HepG2 (cell line): ENCODE results near the gene HIF1AN. TPM values are rescaled to one million over a fixed set of nuclear protein-coding genes. Genes with fewer than 3 reads are reported as not detected.

Experiments used
- CBX2 ChIP-seq, 2 experiments: fragments of 200-600 bp in 1 of 2; sonication (generic); formaldehyde crosslinking in 1 of 2; IDR thresholded peaks; 2 replicates each; pipeline versions ENCODE4 v1.7.0 to v1.8.1; 2018 to 2022; ENCODE audit warnings: low read depth in 2 of 2, low read length in 1 of 2, mild to moderate bottlenecking in 1 of 2, missing genetic modification reagents in 1 of 2
- CCAR2 ChIP-seq: fragments of 200-400 bp; formaldehyde crosslinking; optimal IDR thresholded peaks from 2 replicates; pipeline ENCODE3; 2018; ENCODE audit warnings: low read depth, mild to moderate bottlenecking, low read length, moderate library complexity
- CHCHD3 ChIP-seq: sonication (generic); formaldehyde crosslinking; IDR thresholded peaks from 2 replicates; pipeline ENCODE4 v1.8.0; 2022; ENCODE audit warnings: mild to moderate bottlenecking, missing genetic modification reagents, moderate library complexity
- ELF1 ChIP-seq: sonication (generic); formaldehyde crosslinking; IDR thresholded peaks from 2 replicates; pipeline ENCODE4 v1.4.0; 2020; ENCODE audit warnings: missing genetic modification reagents
- FOXA1 ChIP-seq, 2 experiments: fragments of 450-650 bp in 1 of 2; sonication (generic) in 1 of 2; formaldehyde crosslinking in 1 of 2; IDR thresholded peaks; 2 replicates each; pipeline versions ENCODE4 v1.4.0 to v1.6.1; 2016 to 2020; ENCODE audit warnings: missing genetic modification reagents in 1 of 2
- MAZ ChIP-seq, 2 experiments: sonication (generic) in 1 of 2; formaldehyde crosslinking in 1 of 2; IDR thresholded peaks; 2 replicates each; pipeline versions ENCODE4 v1.5.0 to v1.6.1; 2012 to 2020; ENCODE audit warnings: low read depth in 2 of 2, mild to moderate bottlenecking in 2 of 2, borderline replicate concordance in 1 of 2, improper control_type of control experiment in 1 of 2, low read length in 1 of 2, missing genetic modification reagents in 1 of 2, moderate library complexity in 1 of 2
- NCOA2 ChIP-seq: sonication (generic); formaldehyde crosslinking; IDR thresholded peaks from 2 replicates; pipeline ENCODE4 v1.8.0; 2022; ENCODE audit warnings: inconsistent platforms
- REXO4 ChIP-seq: sonication (generic); formaldehyde crosslinking; IDR thresholded peaks from 2 replicates; pipeline ENCODE4 v1.8.0; 2022; ENCODE audit warnings: missing genetic modification reagents, mild to moderate bottlenecking, borderline replicate concordance
- SMYD3 ChIP-seq: sonication (generic); formaldehyde crosslinking; IDR thresholded peaks from 2 replicates; pipeline ENCODE4 v1.8.1; 2023; ENCODE audit warnings: mild to moderate bottlenecking, missing genetic modification reagents
- SRY ChIP-seq: sonication (generic); formaldehyde crosslinking; IDR thresholded peaks from 2 replicates; pipeline ENCODE4 v1.8.0; 2022; ENCODE audit warnings: mild to moderate bottlenecking, missing genetic modification reagents
- ZBTB7B ChIP-seq: sonication (generic); formaldehyde crosslinking; IDR thresholded peaks from 2 replicates; pipeline ENCODE4 v1.4.0; 2020; ENCODE audit warnings: missing genetic modification reagents
- ZFY ChIP-seq: sonication (generic); formaldehyde crosslinking; IDR thresholded peaks from 2 replicates; pipeline ENCODE4 v1.4.0; 2020; ENCODE audit warnings: missing genetic modification reagents
- ZMYM4 ChIP-seq: sonication (generic); formaldehyde crosslinking; IDR thresholded peaks from 2 replicates; pipeline ENCODE4 v1.8.1; 2023; ENCODE audit warnings: mild to moderate bottlenecking, missing genetic modification reagents
- ZNF138 ChIP-seq: sonication (generic); formaldehyde crosslinking; IDR thresholded peaks from 2 replicates; pipeline ENCODE4 v1.5.0; 2020; ENCODE audit warnings: mild to moderate bottlenecking, low read depth, missing genetic modification reagents
- ZNF230 ChIP-seq: sonication (generic); formaldehyde crosslinking; IDR thresholded peaks from 2 replicates; pipeline ENCODE4 v1.4.0; 2020; ENCODE audit warnings: mild to moderate bottlenecking, missing genetic modification reagents
- ZNF274 ChIP-seq: sonication (generic); formaldehyde crosslinking; IDR thresholded peaks from 2 replicates; pipeline ENCODE4 v1.5.1; 2020; ENCODE audit warnings: mild to moderate bottlenecking, missing genetic modification reagents
- ZNF501 ChIP-seq: sonication (generic); formaldehyde crosslinking; IDR thresholded peaks from 2 replicates; pipeline ENCODE4 v1.5.1; 2020; ENCODE audit warnings: mild to moderate bottlenecking, moderate library complexity, missing genetic modification reagents
- ZNF703 ChIP-seq: sonication (generic); formaldehyde crosslinking; IDR thresholded peaks from 2 replicates; pipeline ENCODE4 v1.5.1; 2020; ENCODE audit warnings: missing genetic modification reagents, mild to moderate bottlenecking, moderate library complexity, borderline replicate concordance
- ZNF724P ChIP-seq: sonication (generic); formaldehyde crosslinking; IDR thresholded peaks from 2 replicates; pipeline ENCODE4 v1.8.0; 2022; ENCODE audit warnings: missing genetic modification reagents, borderline replicate concordance
- polyA plus RNA-seq, 8 experiments: library from polyadenylated mRNA; depleted of rRNA in 3 of 8; stranded (reverse) in 7 of 8; unstranded in 1 of 8; fragments of >200 nt; fragmentation: Illumina TruSeq in 4 of 8; extraction: Trizol in 4 of 8; gene quantifications; 2 replicates each; pipeline versions ENCODE4 v1.2.1 to v1.2.3, GENCODE V29; 2011 to 2016; ENCODE audit warnings: low read depth in 4 of 8, missing spikeins in 1 of 8, mixed read lengths in 1 of 8; ENCODE audit not compliant: insufficient read depth in 1 of 8
- total RNA-seq, 5 experiments: library from RNA; depleted of rRNA; stranded (reverse); fragments of >200 nt; fragmentation: Illumina TruSeq; extraction: Trizol; gene quantifications; 2 replicates each; pipeline ENCODE4 v1.2.3, GENCODE V29; 2016; ENCODE audit warnings: low read depth in 1 of 5
- TF ChIP-seq, protein P1 (sequence below): IDR thresholded peaks from 2 replicates; pipeline ENCODE4 v1.6.1; 2016; ENCODE audit warnings: low read depth, control low read depth
- TF ChIP-seq, protein P2 (sequence below): sonication (generic); formaldehyde crosslinking; IDR thresholded peaks from 2 replicates; pipeline ENCODE4 v1.4.0; 2020; ENCODE audit warnings: mild to moderate bottlenecking, low read depth, missing genetic modification reagents
- TF ChIP-seq, protein P3 (sequence below): sonication (generic); formaldehyde crosslinking; IDR thresholded peaks from 2 replicates; pipeline ENCODE4 v1.5.0; 2020; ENCODE audit warnings: missing genetic modification reagents, mild to moderate bottlenecking, borderline replicate concordance

The HIF1AN gene
- total and polyA plus RNA-seq, 2 of the 13 experiments (the other 11 are each of a cell fraction or from before 2014, with no cell fraction given): 8.6 to 10.7 TPM

DNA sequence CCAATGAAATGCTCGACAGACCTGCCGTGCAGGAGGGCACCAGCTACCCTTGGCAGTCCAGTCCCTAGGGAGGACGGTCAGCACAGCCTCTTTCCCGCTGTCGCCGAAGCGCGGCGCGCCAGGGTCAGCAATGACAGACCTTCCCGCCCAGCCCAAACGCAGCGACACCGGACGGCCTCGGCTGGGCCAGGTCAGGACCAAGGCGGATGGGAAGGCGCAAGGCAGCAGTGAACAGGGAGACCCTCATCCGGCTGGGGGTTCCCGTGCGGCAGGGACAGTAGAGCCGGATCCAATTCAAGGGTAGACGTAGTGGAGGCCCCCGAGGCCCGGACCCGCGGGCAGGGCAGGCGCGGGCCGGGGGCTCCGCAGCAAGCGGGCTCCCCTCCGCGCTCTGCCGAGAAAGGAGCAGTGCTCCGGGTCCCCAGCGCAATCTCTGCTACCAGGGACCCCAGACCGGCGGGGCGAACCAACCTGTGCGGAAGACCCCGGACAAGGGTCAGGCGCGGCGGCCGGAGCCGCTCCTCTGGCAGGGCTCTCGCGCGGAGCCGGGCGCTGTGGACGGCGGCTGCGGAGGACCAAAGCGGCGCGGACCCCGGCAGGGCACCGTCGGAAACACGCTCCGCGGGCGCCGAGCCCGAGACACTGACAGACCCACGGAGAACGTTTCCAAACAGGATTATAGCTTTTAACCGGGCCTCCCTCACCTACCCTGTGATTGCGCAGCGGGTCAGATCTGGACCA is 16.3 kb upstream of the HIF1AN start, which contains the start of gene SEC31B (continued):
- TF ChIP-seq, protein P1, sequence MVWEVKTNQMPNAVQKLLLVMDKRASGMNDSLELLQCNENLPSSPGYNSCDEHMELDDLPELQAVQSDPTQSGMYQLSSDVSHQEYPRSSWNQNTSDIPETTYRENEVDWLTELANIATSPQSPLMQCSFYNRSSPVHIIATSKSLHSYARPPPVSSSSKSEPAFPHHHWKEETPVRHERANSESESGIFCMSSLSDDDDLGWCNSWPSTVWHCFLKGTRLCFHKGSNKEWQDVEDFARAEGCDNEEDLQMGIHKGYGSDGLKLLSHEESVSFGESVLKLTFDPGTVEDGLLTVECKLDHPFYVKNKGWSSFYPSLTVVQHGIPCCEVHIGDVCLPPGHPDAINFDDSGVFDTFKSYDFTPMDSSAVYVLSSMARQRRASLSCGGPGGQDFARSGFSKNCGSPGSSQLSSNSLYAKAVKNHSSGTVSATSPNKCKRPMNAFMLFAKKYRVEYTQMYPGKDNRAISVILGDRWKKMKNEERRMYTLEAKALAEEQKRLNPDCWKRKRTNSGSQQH: no peak
- TF ChIP-seq ZNF138 (no peak), REXO4 (CRISPR knock-in tag) (no peak), CHCHD3 (CRISPR knock-in tag) (0 out of 2 replicates have a peak, but pooled peaks have one; percentile 34), ZNF501 (peak; percentile 91), ZNF703 (CRISPR knock-in tag) (no peak), ZNF274 (CRISPR knock-in tag) (no peak), NCOA2 (CRISPR knock-in tag) (0 out of 2 replicates have a peak, but pooled peaks have one; percentile 6), CBX2 (IDR thresholded peaks at IDR 0.05; ENCODE audit: low read depth, low read length) (no peak), CBX2 (CRISPR knock-in tag; IDR thresholded peaks at IDR 0.05; ENCODE audit: low read depth) (no peak), CCAR2 (no peak), ZFY (CRISPR knock-in tag) (peak; percentile 72), ZNF724P (CRISPR knock-in tag) (no peak), SMYD3 (CRISPR knock-in tag) (no peak), ZBTB7B (CRISPR knock-in tag) (0 out of 2 replicates have a peak, but pooled peaks have one; percentile 22), ZMYM4 (CRISPR knock-in tag) (no peak), ELF1 (CRISPR knock-in tag) (no peak), ZNF230 (0 out of 2 replicates have a peak, but pooled peaks have one; percentile 43), MAZ (IDR thresholded peaks at IDR 0.05; ENCODE audit: borderline replicate concordance, low read depth, low read length) (no peak), MAZ (CRISPR knock-in tag; IDR thresholded peaks at IDR 0.05; ENCODE audit: low read depth) (peak; percentile 23; the same call in 1 of the 2 replicates), FOXA1 (IDR thresholded peaks at IDR 0.05) (no peak), FOXA1 (CRISPR knock-in tag; IDR thresholded peaks at IDR 0.05) (no peak), SRY (peak; percentile 57; the same call in 1 of the 2 replicates)
- TF ChIP-seq, protein P2, sequence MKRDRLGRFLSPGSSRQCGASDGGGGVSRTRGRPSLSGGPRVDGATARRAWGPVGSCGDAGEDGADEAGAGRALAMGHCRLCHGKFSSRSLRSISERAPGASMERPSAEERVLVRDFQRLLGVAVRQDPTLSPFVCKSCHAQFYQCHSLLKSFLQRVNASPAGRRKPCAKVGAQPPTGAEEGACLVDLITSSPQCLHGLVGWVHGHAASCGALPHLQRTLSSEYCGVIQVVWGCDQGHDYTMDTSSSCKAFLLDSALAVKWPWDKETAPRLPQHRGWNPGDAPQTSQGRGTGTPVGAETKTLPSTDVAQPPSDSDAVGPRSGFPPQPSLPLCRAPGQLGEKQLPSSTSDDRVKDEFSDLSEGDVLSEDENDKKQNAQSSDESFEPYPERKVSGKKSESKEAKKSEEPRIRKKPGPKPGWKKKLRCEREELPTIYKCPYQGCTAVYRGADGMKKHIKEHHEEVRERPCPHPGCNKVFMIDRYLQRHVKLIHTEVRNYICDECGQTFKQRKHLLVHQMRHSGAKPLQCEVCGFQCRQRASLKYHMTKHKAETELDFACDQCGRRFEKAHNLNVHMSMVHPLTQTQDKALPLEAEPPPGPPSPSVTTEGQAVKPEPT (CRISPR knock-in tag): no peak
- TF ChIP-seq, protein P3, sequence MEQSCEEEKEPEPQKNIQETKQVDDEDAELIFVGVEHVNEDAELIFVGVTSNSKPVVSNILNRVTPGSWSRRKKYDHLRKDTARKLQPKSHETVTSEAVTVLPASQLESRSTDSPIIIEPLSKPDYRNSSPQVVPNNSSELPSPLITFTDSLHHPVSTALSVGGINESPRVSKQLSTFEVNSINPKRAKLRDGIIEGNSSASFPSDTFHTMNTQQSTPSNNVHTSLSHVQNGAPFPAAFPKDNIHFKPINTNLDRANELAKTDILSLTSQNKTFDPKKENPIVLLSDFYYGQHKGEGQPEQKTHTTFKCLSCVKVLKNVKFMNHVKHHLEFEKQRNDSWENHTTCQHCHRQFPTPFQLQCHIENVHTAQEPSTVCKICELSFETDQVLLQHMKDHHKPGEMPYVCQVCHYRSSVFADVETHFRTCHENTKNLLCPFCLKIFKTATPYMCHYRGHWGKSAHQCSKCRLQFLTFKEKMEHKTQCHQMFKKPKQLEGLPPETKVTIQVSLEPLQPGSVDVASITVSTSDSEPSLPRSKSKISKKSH: peak; percentile 49; the same call in 1 of the 2 replicates
